ENCODE measurements around the gene CST7.

- TF ChIP-seq CTCF (IDR thresholded peaks at IDR 0.05; ENCODE audit: low read depth, low read length, poor library complexity, severe bottlenecking) (no peak), EZH2phosphoT487 (IDR thresholded peaks at IDR 0.05; ENCODE audit: borderline replicate concordance, low read length) (no peak)
These were observed 34.5 kb upstream of the CST7 start for GRCh38 chr20:24914388-24915241.
